Astrocyte of the spinal cord (primary cell): Measurements from ENCODE around the gene MITF.
"Not testable (repeated sequence)": the region's sequence is repeated elsewhere in the genome, so short reads cannot be mapped to it uniquely, and the experiment has no call there.

ENCODE experiments used
- DNase-seq: peaks from one replicate; pipeline ENCODE4 v3.0.0; 2011; ENCODE audit warnings: low read depth, low spot score
- H3K4me3 ChIP-seq: 2 replicates; pipeline ENCODE4 v1.5.1; 2011; ENCODE audit warnings: low read depth, mild to moderate bottlenecking, low read length, moderate library complexity
- in situ Hi-C: cut with HindIII; loops from 2 replicates; pipeline ENCODE4 v1.10.0; 2017; ENCODE audit warnings: low sequenced_read_pairs
- TF ChIP-seq, protein P1 (sequence below): IDR thresholded peaks from 2 replicates; pipeline ENCODE4 v1.5.1; 2012; ENCODE audit warnings: low read depth, mild to moderate bottlenecking, low read length, inconsistent platforms

The MITF gene

DNA sequence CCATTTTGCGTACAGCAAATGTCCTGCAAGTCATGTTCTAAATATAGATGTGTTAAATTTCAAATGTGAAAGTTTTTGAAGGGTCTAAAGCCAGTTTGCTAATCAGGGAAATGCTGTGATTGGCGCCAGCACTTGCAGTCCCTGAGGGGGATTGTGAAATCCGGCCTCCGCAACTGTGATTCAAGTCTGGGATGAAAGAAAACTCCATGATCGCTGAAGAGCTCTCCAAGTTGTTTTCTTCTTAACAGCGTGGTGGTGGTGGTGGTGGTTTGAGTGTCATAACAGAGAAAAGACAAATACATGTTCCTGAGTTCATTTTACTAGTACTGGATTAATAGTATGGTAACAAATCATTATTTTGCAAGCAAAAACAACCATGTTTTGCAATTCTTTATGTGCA lies 51.8 kb downstream of the MITF start:
- in situ Hi-C loops = no loop called here

GRCh38 chr3:69791919-69792399 lies 52.7 kb downstream of the MITF start:
- DNase-seq = peak; percentile 53
- in situ Hi-C loops = no loop called here
- no peak overlapping the region for H3K4me3 ChIP-seq
- TF ChIP-seq, protein P1, sequence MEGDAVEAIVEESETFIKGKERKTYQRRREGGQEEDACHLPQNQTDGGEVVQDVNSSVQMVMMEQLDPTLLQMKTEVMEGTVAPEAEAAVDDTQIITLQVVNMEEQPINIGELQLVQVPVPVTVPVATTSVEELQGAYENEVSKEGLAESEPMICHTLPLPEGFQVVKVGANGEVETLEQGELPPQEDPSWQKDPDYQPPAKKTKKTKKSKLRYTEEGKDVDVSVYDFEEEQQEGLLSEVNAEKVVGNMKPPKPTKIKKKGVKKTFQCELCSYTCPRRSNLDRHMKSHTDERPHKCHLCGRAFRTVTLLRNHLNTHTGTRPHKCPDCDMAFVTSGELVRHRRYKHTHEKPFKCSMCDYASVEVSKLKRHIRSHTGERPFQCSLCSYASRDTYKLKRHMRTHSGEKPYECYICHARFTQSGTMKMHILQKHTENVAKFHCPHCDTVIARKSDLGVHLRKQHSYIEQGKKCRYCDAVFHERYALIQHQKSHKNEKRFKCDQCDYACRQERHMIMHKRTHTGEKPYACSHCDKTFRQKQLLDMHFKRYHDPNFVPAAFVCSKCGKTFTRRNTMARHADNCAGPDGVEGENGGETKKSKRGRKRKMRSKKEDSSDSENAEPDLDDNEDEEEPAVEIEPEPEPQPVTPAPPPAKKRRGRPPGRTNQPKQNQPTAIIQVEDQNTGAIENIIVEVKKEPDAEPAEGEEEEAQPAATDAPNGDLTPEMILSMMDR = peak; percentile 51

More for the DNA sequence above, 51.8 kb downstream of the MITF start:
- TF ChIP-seq, protein P1 = no peak
- H3K4me3 ChIP-seq = no peak overlapping the region
- DNase-seq = peak; percentile 59

- in situ Hi-C loops, H3K4me3 ChIP-seq, DNase-seq: not testable (repeated sequence)
These were observed 56.9 kb downstream of the MITF start for GRCh38 chr3:69796126-69796525.

DNA sequence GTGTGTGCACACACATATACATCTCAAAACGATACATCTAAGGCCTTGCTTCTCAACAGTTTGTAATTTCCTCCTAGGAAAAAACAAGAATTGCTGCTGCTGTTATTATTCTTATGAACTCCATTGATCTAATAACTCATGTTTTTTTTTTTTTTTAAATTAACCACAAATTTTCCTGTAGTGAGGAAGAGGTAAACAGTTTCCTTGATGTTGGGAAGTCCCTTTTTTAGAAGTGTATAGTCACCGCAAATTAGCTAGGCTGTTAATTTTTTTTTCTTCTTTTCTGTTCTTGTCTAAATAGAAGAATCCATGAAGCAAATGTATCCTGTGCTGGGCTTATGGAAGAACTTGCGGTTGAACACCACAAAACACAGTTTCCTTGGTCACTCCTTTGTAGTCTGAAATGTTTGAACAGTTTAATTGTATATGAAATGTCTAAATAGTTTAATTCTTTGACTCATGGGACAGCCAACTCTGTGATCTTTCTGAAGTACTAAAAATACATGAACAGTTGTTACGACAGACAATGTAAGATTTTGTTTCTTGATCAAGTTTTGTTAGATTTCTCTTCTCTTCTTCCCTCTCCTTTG lies 64.5 kb downstream of the MITF start:
- DNase-seq = peak; percentile 23
- in situ Hi-C loops = no loop called here

GRCh38 chr3:69805491-69805890 lies 66.2 kb downstream of the MITF start:
- in situ Hi-C loops = no loop called here
- no peak overlapping the region for H3K4me3 ChIP-seq
- TF ChIP-seq, protein P1 = no peak
- DNase-seq = no peak

More for the DNA sequence above, 64.5 kb downstream of the MITF start:
- TF ChIP-seq, protein P1 = no peak
- no peak overlapping the region for H3K4me3 ChIP-seq

DNA sequence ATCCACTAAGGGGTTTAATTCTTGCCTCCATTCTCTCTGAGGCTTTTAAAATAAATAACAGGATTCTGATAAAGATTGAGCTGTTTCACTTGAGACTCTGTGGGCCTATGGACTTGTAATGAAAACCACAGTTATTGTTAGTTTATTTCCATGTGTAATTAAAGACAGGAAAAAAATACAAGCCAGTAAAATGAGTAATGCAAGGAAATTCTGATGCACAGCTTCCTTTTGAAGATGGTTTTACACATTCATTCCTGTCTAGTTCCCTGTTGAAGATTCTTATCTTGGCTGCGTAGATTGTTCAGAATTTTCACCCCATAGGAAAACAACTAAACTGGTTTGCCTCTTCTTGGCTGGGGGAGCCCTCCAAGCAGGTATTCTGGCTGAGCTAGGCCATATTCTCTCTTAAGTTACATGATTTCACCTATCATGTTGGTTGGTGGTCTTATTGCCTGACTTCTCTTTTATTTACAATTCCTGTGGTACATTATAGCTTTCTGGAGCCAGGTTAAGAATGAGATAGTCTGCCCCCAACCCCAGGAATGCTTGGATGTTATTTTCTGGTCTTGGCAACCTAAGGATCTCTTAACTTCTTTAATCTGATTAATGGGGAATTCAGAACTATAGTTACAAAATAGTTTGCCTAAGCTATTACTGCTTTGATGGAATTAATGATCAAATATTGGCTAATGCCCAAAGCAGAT lies 67.6 kb downstream of the MITF start:
- TF ChIP-seq, protein P1 = no peak
- peak; percentile 74 for DNase-seq
- H3K4me3 ChIP-seq = no peak overlapping the region
- in situ Hi-C loops = no loop called here

GRCh38 chr3:69807674-69808073 lies 68.4 kb downstream of the MITF start:
- H3K4me3 ChIP-seq = no peak overlapping the region
- DNase-seq = no peak
- TF ChIP-seq, protein P1 = no peak
- in situ Hi-C loops = no loop called here
